Fibroblast of skin of left quadriceps (primary cell): ENCODE results near the gene DES.

Experiments
- DNase-seq, 2 experiments: peaks; one replicate each; pipeline ENCODE4 v3.0.0-alpha.2; 2013; ENCODE audit warnings: low read depth in 2 of 2

Gene DES

DNA sequence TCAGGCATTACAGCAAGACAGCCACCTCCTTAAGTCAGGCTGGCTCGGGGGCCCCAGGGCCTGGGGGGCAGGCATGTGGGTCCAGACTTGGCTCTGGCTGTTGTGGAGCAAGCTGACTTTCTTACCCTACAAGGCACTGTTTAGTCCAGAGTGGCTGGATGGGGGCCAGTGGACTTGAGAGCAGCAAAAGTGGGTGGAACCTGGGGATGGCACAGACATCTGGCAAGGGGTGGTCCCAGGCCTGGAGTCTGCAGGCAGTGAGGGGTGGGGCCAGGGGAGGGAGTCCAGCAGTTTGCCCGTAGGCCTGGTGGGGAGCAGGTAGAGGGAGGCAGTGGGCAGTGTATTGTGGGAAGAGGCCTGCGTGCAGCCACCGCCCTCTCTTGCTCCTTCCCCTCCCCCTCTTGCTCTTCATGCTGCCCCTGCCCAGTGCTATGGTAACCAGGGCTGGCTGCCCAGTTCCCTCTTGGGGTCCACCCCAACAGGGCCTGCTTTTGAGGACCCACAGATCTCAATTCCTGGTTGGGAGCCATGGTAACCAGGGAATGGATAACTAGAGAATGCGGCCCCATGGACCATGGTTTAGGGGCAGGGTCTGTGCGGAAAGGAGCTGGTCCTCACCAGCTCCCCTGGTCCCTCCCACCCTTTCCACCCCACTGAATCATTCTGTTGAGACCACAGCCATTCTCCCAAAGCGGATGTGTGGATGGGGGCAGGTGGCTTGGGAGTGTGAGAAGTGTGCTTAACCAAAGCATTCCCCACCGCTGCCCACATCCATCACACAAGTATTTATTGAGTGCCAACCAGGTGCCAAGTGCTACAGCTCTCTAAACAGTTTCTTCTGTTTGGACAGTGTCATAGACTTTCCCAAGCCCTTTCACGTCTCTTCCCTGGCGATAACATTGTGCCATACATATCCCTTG lies 35.8 kb downstream of the DES start:
- DNase-seq = peak; percentile 91 to 93

DNA sequence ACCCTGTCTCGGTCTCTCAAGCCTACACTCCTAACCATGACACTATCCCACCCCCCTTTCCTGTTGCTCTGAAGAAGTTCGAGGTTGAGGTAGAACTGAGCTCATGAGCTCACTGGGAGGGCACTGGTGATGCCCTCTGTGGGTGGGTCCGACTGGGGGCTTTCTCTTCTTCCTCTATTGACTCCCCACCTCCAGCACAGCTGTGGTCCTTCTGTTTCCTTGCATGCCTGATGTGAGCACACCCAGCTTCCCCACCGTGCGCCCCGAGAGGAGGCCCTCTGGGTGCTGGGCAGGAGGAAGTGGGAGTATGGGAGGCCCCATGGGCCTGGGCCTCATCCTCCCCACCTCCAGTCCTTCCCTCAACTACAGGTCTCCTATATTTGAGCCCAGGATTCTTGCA lies 37.4 kb downstream of the DES start:
- DNase-seq = no peak

DNA sequence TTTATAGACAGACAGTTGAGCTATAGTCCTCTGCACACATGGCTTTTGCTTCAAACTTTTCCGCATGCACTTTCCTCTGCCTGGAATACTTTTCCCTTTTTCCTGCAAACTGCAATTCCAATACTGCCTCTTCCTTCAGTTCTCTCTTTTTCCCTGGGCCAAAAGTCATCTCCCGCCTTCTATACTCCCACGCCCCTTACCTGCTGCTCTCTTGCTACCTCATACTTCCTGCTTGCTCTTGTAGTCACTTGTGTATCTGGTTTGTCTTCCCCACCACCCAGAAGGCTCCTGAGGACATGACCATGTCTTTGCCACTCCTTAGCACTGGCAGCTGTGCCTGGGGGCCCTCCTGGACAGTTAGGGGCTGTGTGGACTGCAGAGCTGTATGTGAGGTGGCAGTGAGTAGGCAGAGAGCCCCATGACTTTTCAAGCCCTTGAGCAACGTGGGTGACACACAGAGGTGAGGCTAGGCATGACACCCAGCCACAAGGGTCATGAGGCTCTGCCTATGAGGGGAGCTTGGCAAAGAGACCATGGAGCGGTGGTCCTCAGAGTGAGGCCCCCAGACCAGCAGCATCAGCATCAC lies 39.7 kb downstream of the DES start:
- no peak for DNase-seq

DNA sequence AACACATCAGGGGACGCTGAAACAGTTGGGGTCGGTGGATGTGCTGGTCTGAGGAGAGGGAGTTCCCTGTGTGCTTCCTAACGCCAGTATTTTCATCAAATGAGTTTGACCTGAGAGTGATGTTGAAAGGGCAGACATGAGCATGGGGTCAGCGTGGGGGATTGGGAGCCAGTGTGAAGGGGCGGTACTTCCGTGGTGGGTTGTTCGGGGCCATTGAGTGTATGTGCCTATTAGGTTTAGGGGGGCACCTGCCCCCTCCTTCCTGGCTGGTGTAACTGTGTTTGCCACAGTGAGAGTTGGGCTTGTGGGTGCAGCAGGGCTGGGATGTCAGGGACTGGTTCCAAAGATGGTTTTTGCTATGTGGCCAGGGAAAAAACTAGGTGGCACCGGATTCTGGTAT lies 40.8 kb downstream of the DES start:
- no peak for DNase-seq

DNA sequence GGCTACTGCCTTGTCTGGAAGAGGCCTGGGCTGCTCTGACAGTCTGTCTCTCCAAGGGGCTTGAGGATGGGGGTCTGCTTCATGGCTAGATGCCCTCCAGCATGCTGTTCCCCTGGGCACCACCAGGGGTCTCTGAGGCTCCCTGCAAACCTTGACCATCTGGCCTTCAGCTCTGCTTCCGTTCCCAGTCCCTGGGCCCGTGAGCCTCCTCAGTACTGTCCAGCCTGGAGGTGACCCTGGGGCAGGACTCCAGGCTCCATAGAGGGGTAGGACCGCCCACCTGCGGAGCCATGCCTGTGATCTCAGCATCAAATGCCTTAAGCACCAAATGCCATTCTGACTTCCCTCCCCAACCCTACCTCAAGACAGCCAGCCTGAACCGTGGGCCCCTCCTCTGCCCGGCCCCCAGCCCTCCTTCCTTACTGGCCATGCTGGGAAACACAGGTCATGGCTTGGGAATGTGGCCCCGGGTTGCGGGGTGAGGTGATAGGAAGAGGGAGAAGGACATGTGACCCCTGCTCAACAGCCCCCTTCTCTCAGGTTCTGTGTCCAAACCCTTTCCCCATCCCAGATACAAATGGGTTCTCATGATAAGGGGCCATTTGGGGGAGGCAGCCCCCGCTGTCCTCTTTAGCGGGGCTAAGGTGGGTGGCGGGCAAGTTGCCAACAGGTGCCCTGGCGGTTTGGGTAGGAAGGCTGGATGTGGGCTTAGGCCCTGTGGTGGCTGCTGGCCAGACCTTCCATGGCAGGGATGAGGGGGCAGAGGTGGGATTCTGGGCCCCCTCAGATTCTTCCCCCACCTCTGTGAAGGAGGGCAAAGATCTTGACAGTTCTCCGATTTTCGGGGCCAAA lies 41.5 kb downstream of the DES start:
- DNase-seq = no peak

DNA sequence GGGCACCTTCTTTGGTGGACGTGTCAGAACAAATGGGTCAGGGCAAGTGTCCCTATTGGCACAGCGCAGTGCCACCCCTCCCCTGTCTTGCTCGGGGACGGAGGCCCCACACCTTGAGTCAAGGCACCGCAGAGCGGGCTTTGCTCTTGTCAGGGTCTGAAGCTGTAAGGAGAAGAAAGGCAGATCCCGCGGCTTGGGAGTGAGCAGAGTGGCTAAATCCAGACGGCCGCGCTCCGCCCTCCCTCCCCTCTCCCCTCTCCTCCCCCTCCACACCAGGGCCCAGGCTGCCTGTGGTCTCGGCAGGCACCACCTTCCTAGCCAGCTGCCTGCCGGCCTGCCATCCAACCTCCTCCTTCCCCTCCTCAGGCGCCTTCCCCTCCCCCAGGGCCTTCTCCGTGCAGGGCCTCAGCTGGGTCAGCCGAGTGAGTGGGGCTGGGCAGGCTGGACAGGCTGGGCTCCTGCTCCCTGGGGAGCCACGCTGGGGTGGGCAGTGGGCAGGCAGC lies 42.3 kb downstream of the DES start:
- peak in 1 of 2 experiments; percentile 45 for DNase-seq

DNA sequence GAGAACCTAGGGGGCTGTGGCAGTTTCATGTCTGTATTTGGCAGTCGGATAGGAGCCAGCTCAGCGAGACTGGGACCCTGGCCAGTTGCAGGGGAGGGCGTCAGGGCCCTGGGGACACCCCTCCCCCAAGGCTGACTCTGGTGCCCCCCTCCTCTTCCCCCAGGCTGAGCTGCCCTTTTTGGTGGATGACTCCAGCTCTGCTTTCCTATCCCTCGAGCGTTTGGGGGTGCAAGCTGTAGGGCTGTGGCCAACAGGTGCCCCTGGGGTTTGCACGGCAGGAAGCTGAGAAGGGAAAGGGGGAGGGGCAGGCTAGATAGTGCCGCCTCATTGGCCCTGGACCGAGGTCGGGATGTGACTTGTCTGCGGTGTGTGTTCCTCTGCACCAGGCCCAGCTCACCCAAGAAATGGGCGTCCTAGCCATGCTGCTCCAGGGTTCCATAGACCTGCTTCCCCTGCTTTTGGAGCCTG lies 42.9 kb downstream of the DES start:
- no peak for DNase-seq

DNA sequence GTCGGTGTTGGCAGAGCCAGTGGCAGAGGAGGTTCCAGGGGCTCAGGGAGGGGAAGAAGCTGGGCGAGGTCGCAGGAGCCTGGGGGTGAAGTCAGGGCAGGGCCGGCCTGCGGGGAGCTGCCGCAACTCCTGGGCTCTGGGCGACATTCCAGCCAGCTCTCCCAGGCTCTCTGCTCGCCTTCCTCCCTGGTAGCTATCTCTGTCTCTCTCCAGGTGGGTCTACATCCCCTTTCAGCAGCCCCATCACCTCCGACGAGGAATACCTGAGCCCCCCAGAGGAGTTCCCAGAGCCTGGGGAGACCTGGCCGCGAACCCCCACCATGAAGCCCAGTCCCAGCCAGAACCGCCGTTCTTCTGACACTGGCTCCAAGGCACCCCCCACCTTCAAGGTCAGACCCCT lies 43.5 kb downstream of the DES start:
- no peak for DNase-seq

DNA sequence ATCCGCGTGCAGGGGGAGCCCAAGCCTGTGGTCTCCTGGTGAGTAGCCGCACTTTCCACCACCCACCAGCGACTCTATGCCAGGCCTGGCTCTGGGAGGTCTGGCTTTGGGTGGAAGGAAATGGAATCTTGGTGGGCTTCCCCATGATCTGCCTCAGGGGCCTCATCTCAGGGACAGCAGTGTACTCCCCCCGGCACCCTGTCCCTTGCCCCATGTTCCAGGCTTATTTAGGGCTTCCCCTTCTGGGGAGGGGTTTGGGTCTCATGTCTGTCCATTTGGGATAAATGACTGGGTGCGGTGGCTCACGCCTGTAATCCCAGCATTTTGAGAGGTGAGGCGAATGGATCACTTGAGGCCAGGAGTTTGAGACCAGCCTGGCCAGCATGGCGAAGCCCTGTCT lies 44.2 kb downstream of the DES start:
- DNase-seq = no peak

DNA sequence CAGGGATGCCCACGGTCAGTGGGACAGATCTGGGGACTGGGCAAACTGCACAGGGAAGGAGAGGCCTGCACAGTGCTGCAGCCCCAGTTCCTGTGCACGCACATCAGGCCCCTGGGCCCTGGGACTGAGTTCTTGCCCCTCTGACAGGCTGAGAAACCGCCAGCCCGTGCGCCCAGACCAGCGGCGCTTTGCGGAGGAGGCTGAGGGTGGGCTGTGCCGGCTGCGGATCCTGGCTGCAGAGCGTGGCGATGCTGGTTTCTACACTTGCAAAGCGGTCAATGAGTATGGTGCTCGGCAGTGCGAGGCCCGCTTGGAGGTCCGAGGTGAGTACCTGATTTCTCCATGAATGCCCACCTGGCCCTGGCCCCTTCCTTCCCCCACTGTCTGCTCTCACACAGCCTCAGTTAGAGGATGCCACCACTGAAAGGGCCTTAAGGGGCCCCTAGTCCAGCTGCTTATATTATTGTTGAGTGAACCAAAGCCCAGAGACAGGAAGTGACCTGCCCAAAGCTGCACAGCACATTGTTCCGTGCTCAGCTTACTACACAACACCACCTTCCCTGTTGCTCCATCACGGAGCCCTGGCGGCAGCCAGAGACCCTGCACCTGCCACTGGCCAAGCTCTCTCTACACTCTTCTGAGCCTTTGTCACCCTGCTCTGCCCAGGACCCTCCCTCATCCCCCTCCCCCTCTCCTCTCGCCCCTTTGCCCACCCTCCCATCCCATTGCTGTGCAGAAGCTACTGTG lies 46.3 kb downstream of the DES start:
- DNase-seq = no peak

DNA sequence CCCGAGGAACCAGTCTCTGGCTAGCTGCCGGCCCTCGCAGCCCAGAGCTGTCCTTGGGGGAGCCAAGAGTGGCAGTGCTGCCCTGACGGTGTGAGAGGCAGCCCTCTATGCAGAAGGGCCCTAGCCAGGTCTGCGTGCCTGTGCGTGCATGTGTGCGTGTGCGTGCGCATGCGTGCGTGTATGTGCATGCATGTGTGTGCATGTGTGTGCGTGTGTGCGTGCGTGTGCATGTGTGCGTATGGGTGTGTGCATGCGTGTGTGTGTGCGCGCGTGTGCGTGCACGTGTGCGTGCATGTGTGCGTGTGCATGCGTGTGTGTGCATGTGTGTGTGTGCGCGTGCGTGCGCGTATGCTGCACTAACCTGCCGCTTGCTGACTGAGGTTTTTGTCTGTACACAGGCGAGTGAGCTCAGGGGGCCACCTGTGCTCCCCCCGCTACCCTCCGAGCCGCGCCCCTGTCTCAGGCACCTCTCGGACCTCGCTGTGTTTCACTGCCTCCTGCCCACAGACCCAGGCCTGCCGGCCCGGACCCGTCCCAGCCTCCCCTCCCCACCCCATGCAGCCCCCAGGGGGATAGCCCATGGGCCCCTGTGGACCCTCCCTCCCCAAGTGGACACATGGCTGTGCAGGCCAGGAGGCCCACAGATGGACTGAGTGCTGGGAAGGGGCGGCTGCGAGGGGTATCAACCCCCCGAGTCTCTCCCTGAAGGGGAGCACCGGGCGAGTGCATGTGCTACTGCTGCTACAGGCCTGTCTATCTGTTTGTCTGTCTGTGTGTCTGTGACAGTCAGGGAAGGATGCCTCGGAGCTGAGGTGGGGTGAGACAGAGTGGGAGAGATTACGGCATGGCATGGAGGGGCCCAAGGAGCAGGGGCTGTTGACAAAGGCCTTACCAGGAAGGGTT lies 47.7 kb downstream of the DES start:
- DNase-seq = no peak

DNA sequence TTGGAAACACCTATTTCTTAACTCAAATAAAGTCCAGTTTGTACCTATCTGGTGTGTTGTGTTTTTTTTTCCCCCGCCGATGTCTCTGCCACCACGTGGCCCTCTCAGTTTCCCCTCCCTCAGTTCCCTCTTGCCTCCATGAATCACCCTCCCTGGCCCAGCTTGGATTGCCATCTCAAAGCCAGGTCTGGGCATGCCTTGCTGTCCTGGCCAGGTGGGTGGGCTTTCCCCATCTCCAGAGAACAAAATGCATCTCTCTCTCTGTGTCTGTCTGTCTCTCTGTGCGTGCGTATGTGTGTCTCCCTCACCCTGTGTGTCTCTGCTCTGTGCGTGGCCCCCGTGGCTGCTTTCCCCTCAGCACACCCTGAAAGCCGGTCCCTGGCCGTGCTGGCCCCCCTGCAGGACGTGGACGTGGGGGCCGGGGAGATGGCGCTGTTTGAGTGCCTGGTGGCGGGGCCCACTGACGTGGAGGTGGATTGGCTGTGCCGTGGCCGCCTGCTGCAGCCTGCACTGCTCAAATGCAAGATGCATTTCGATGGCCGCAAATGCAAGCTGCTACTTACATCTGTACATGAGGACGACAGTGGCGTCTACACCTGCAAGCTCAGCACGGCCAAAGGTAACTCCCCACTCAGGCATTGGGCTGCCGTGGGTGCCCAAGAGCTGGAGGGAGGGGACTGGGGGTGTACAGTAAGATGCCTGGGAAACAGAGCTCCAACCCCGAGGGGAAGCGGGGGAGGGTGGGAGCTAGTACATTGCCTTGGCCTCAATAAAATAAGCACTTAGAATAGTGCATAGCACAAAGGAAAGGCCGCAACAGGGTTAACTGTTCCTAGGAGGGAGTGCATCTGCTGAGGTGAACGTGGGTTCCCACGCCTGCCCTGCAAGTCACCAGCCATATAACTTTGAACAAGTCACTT lies 48.9 kb downstream of the DES start:
- no peak for DNase-seq

DNA sequence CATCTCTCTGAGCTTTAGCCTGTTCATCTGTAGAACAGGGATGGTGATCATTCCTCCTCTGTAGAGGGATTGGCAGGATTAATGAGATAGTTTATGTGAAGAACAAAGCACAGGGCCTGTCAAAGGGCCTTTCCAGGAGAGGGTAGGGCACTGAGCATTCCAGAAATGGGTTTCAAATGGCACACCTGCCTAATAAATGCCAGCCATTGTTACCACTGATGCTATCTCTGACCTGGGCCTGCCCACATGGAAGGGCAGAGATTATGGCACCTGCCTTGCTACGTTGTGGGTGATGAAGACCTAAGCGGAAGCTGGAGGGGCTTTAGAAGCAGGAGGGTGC lies 49.5 kb downstream of the DES start:
- DNase-seq = no peak

DNA sequence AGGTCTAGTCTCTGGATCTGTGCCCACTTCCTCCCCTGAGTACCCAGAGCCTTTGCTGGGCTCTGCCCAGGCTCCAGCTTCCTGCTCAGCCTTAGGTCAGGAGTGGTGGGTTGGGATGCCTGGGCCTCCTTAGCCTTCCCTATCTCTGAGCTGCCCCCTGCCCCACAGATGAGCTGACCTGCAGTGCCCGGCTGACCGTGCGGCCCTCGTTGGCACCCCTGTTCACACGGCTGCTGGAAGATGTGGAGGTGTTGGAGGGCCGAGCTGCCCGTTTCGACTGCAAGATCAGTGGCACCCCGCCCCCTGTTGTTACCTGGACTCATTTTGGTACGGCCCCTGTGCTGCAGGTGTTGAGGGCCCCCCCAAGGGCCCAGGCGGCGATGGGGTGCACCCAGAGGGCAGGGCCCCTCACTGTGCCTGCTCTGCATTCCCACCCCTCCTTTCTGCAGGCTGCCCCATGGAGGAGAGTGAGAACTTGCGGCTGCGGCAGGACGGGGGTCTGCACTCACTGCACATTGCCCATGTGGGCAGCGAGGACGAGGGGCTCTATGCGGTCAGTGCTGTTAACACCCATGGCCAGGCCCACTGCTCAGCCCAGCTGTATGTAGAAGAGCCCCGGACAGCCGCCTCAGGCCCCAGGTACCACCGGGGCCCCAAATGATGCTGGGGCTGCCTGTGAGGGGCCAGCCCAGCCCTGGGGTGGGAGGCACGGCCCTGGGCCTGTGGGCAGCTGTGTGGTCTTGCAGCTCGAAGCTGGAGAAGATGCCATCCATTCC lies 50.4 kb downstream of the DES start:
- no peak for DNase-seq

DNA sequence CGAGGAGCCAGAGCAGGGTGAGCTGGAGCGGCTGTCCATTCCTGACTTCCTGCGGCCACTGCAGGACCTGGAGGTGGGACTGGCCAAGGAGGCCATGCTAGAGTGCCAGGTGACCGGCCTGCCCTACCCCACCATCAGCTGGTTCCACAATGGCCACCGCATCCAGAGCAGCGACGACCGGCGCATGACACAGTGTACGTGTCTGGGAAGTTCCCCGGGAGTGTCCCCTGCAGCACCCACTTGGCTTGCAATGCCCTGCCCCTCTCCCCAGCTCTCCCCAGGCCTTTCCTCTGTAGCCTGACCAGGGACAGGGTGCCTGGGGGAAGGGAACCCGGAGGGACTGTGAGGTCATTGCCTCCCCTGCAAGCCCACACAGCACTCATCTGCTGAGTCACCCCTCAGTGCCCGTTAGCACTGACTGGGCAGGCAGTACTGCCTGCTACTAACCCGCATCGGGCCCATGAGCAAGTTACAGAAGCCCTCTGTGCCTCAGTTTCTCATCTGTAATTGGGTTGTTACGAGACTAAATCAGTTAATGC lies 51.1 kb downstream of the DES start:
- no peak for DNase-seq

DNA sequence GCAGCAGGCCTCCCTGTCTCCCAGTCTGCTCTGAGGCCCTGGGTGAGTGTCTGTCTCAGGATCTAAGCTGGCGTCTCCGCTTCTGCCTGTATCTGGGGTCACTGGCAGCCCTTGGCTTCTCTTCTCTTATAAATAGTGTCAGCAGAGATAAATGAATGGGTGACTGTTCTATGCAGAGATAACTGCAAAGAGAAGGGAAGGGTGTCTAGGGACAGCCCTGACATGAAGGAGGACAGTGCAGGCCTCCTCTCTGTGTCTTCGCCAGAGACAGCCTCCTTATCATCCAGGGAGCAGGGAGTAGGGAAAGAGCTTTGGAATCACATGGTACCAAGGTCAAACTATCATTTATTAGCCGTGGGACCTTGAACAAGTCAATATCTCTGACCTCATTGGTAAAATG lies 52.3 kb downstream of the DES start:
- DNase-seq = no peak

DNA sequence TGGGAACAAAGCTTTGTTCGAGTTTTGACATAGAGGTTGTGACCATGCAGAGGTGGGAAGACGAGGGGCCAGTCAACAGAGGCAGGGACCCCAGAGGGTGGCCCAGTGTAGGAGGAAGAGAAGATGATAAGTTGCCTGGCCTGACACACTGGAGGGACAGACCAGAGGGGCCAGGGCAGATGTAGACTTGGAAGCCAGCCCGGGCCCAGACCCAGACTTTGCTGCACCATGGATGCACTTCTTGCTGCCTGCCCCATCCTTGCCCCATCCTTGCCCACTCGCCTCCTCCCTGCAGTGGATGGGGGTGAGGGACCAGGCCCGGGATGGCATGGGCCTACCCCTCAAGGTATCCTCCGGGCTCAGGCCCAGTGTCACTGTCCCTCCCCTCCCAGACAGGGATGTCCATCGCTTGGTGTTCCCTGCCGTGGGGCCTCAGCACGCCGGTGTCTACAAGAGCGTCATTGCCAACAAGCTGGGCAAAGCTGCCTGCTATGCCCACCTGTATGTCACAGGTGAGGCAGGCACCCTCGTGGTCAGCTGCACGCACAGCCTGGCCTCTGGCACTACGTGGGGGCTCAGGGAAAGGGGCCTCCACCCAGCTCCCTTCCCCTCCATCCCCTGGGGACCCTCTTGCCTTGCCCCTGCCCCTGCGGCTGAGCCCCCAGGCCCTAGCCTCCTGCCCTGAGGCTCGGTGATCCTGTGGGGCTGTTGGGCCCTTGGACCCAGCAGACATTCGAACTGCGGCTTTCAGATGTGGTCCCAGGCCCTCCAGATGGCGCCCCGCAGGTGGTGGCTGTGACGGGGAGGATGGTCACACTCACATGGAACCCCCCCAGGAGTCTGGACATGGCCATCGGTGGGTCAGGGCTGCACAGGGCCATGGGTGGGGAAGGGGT lies 53.5 kb downstream of the DES start:
- no peak for DNase-seq
